Nephron (organoid): ENCODE results near the gene DENND1A.

Experiments
- H3K27ac Mint-ChIP-seq, 3 experiments: 2 replicates each; pipeline ENCODE4 v1.8.0; 2020; ENCODE audit warnings: mixed read lengths in 3 of 3, mild to moderate bottlenecking in 2 of 3, moderate library complexity in 1 of 3
- H3K27me3 Mint-ChIP-seq: 2 replicates; pipeline ENCODE4 v1.8.0; 2021; ENCODE audit warnings: low read depth, mild to moderate bottlenecking, moderate library complexity, mixed read lengths
- H3K36me3 Mint-ChIP-seq: 2 replicates; pipeline ENCODE4 v1.8.0; 2020; ENCODE audit warnings: low read depth, mixed read lengths
- H3K4me1 Mint-ChIP-seq: 2 replicates; pipeline ENCODE4 v1.8.0; 2020; ENCODE audit warnings: mixed read lengths
- H3K4me3 Mint-ChIP-seq, 3 experiments: 2 replicates each; pipeline ENCODE4 v1.8.0; 2020; ENCODE audit warnings: mild to moderate bottlenecking in 3 of 3, mixed read lengths in 3 of 3, moderate library complexity in 2 of 3
- H3K9me3 Mint-ChIP-seq: 2 replicates; pipeline ENCODE4 v1.8.0; 2020; ENCODE audit warnings: mixed read lengths
- TF ChIP-seq, protein P1 (sequence below), 3 experiments: fragments of 200-600 bp; sonication (generic); IDR thresholded peaks; one replicate each; pipeline ENCODE4 v1.5.0; 2021; ENCODE audit warnings: antibody characterized with exemption in 3 of 3; ENCODE audit not compliant: unreplicated experiment in 3 of 3

Gene DENND1A

DNA sequence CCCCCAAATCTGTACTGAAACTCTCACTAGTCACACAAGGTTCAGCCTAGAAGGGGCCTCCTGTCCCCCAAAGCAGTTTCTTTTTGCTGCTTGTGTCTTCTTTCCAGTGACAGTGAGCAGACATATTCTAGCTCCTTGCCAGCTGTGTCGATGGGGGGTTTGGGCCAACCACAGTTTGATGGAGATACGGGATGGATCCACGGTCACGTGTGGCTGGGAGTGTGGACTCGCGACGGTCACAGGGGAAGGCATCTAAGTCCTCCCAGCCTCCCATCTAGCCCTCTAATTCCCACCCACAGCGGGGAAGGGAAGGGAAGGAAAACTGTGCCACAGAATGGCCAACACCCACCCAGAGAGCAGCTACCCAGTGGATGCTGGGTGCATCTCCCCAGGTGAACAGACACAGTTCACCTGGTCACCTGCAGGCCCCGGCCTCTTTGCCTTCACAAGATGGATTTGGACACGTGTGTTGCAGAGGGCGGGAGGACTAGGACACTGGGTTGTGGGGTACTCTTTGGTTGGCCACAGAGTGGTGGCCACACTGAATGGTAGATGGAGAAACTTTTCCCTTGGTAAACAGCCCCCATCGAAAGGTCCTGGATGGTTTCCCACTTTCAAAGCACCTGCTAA is 519.5 kb downstream of the DENND1A start:
- Mint-ChIP-seq H3K36me3 (no peaks in the 10 kb centered on the region), H3K4me3 (no peak overlapping the region), H3K27me3 (peaks cover 4% of the 10 kb centered on the region), H3K9me3 (no peaks in the 10 kb centered on the region), H3K27ac (no peak overlapping the region), H3K4me1 (peaks cover 27% of the 10 kb centered on the region)
- TF ChIP-seq, protein P1, sequence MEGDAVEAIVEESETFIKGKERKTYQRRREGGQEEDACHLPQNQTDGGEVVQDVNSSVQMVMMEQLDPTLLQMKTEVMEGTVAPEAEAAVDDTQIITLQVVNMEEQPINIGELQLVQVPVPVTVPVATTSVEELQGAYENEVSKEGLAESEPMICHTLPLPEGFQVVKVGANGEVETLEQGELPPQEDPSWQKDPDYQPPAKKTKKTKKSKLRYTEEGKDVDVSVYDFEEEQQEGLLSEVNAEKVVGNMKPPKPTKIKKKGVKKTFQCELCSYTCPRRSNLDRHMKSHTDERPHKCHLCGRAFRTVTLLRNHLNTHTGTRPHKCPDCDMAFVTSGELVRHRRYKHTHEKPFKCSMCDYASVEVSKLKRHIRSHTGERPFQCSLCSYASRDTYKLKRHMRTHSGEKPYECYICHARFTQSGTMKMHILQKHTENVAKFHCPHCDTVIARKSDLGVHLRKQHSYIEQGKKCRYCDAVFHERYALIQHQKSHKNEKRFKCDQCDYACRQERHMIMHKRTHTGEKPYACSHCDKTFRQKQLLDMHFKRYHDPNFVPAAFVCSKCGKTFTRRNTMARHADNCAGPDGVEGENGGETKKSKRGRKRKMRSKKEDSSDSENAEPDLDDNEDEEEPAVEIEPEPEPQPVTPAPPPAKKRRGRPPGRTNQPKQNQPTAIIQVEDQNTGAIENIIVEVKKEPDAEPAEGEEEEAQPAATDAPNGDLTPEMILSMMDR (IDR thresholded peaks at IDR 0.05; ENCODE audit: unreplicated experiment in 3 of 3), result no peak

DNA sequence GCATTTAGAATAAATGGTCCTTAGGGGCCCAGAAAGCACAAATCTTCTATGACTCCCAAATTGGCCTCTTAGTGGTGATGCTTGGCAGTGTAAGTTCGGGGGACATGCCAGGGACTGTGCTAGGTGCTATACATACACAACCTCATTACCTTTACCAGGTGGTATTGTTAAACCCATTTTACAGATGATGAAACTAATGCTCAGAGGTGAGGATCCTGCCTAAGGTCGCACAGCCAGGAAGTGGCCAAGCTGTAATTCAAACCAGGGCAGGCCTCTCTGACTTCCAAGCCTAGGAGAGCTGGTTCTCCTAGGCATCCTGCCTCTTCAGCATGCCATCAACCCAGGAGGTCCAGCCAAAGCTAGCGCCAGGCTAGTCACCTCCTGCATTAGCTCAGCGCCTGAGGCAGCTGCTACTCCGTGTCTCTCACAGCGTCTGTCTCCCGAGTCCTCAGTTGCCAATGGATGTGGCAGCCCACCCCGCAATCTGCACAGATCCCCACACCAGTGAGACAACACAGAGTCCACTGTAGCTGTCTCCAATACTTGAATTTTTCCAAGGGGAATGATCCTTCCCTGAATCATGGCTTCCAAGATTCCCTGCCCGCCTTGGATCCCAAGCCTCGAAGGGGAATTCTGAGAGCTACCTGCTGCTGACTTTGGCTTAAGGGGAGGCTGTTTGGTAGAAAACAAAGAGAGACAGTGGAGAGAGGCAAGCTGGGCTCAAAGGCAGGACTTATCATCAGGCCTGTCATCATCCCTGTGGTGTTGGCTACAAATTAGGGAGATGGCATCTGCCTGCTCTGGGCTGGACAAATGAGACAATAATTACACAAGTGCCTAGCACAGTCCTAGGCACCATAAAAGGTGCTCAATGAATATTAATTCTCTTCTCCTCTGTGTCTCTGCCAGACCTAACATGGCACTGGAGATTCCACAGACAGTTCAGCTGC is 521.3 kb downstream of the DENND1A start:
- TF ChIP-seq, protein P1 (IDR thresholded peaks at IDR 0.05; ENCODE audit: unreplicated experiment in 3 of 3), result no peak
- H3K4me1 Mint-ChIP-seq, result peaks cover 18% of the 10 kb centered on the region
- H3K9me3 Mint-ChIP-seq, result no peaks in the 10 kb centered on the region
- H3K27ac Mint-ChIP-seq, result peak overlapping the region; percentile 50 to 84 (median 52)
- no peaks in the 10 kb centered on the region for H3K36me3 Mint-ChIP-seq
- H3K4me3 Mint-ChIP-seq, result no peak overlapping the region
- H3K27me3 Mint-ChIP-seq, result no peaks in the 10 kb centered on the region

DNA sequence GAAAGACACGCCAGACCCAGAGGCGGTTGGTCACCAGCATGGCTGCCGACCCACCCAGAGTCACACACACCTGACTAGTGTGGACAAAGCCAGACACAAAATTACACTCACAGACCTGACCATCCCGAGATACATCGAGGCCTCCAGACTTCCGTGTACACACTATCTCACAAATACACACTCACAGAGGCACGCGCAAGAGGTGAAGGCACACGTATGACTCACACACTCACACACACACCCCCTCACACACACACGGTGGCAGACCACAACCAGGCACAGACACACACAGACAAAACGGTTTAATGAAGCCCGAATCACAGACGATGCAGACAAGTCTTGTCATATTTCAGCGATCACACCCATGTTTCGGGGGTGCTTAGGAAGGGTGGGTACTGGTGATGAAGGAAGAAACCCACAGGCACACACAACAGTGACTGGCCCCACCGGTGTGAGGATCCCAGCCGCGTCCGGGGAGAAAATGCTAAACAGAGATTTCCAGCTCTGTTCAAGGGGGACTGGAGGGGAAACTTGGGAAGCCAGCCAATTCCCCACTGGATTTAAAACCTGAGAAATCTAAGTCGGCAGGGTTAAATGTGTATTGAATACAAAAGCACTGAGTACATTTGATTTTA is 522.6 kb downstream of the DENND1A start:
- Mint-ChIP-seq H3K4me3 (no peak overlapping the region), H3K4me1 (peaks cover 20% of the 10 kb centered on the region), H3K27ac (peak overlapping the region; percentile 12 to 69 (median 50)), H3K36me3 (no peaks in the 10 kb centered on the region), H3K9me3 (no peaks in the 10 kb centered on the region), H3K27me3 (no peaks in the 10 kb centered on the region)
- TF ChIP-seq, protein P1 (IDR thresholded peaks at IDR 0.05; ENCODE audit: unreplicated experiment in 3 of 3), result no peak

DNA sequence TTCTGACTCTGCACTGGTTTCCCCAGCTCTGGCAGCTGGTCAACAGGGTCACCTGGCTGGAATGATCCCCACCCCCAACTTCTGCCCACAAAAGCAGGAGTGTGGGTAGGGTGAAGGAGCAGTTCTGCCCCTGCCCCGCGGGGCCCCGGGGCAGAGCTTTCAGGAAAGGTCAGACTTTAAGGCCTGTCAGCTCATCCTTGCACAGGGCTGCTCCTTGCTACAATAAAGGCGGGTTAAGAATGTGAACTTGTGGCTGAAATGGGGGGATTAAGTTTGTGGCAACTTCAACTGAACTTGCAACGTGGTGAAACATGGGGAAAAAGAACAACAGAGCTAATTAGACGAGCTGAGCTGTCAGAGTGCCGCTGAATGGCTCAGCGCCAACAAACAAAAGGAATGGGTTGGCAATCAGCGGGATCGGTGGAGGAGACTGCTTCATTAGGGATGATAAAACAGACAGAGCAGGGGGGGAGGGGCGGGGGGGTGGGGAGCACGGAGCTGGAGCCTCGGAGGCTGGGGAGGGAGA is 523.2 kb downstream of the DENND1A start:
- peaks cover 26% of the 10 kb centered on the region for H3K4me1 Mint-ChIP-seq
- H3K4me3 Mint-ChIP-seq, result no peak overlapping the region
- H3K27me3 Mint-ChIP-seq, result no peaks in the 10 kb centered on the region
- H3K36me3 Mint-ChIP-seq, result no peaks in the 10 kb centered on the region
- H3K27ac Mint-ChIP-seq, result peak overlapping the region in 2 of 3 experiments; percentile 11 to 50
- H3K9me3 Mint-ChIP-seq, result no peaks in the 10 kb centered on the region
- TF ChIP-seq, protein P1 (IDR thresholded peaks at IDR 0.05; ENCODE audit: unreplicated experiment in 3 of 3), result no peak

DNA sequence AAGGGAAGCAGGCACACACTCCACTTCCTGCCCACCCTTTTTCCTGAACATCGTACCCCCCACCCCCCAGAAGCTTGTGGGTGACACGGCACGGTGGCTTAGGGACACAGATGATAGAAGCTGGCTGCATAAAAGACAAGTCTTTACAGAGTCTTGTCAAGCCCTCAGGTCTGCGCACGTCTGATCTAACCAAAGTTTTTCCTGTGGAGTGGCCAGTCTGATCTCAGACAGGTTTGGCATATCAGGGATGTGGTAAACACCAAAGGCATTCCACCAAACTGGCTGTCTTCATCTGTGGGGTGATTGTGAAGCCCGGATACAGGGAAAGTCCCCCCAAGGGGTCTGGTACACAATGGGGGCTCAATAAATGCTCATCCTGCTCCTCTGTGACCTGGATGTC is 523.9 kb downstream of the DENND1A start:
- Mint-ChIP-seq H3K27ac (peak overlapping the region in 1 of 3 experiments; percentile 23), H3K4me1 (peaks cover 31% of the 10 kb centered on the region), H3K4me3 (no peak overlapping the region), H3K27me3 (no peaks in the 10 kb centered on the region), H3K9me3 (no peaks in the 10 kb centered on the region), H3K36me3 (no peaks in the 10 kb centered on the region)
- TF ChIP-seq, protein P1 (IDR thresholded peaks at IDR 0.05; ENCODE audit: unreplicated experiment in 3 of 3), result no peak
